ENCODE results near the gene SORBS2. TPM values are rescaled to one million over a fixed set of nuclear protein-coding genes. Genes with fewer than 3 reads are reported as not detected.

The SORBS2 gene
- total RNA-seq, 1 experiment from 2014 or later = 8.4 TPM

DNA sequence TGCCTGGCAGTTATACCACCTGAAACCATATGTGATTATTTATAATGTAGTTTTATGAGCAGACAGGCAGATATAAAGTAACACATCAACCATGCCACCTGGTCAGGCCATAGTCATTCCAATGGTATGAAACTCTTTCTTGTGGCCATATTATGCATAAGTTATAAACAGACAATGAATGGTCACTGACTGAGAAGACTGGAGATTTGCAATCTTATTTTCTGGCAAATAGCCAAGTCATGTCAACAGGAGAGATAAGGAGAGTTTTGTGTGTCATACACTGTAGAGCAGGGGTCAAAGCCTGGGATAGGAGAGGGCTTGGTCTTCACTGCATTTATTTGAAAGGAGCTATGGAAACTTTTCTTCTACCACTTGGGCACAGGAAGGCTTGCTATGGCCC lies 29.5 kb downstream of the SORBS2 start:
- in situ Hi-C loops (cut with HindIII; ENCODE audit: low pct_unique_long_range_greater_than_20kb, low sequenced_read_pairs) = no loop called here
- intact Hi-C loops (cut with micrococcal nuclease; ENCODE audit: unreplicated experiment) = no loop called here
- H3K4me1 ChIP-seq (ENCODE audit: control insufficient read depth, insufficient read depth, low read length) = no peaks in the 10 kb centered on the region
- CTCF ChIA-PET = no interaction called here
- DNase-seq (ENCODE audit: low read depth, low spot score) (no peak), ATAC-seq (no peak)
- no peak overlapping the region for H3K27ac ChIP-seq (ENCODE audit: low read length)
- H3K9me3 ChIP-seq (ENCODE audit: control insufficient read depth, insufficient read depth, low read depth, low read length) = no peaks in the 10 kb centered on the region
- TF ChIP-seq, protein P1, sequence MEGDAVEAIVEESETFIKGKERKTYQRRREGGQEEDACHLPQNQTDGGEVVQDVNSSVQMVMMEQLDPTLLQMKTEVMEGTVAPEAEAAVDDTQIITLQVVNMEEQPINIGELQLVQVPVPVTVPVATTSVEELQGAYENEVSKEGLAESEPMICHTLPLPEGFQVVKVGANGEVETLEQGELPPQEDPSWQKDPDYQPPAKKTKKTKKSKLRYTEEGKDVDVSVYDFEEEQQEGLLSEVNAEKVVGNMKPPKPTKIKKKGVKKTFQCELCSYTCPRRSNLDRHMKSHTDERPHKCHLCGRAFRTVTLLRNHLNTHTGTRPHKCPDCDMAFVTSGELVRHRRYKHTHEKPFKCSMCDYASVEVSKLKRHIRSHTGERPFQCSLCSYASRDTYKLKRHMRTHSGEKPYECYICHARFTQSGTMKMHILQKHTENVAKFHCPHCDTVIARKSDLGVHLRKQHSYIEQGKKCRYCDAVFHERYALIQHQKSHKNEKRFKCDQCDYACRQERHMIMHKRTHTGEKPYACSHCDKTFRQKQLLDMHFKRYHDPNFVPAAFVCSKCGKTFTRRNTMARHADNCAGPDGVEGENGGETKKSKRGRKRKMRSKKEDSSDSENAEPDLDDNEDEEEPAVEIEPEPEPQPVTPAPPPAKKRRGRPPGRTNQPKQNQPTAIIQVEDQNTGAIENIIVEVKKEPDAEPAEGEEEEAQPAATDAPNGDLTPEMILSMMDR (IDR thresholded peaks at IDR 0.05) = no peak
- TF ChIP-seq SIN3A (IDR thresholded peaks at IDR 0.05; ENCODE audit: borderline replicate concordance, insufficient read depth, low read depth, low read length) (no peak), POLR2AphosphoS5 (IDR thresholded peaks at IDR 0.05; ENCODE audit: low read depth, low read length) (no peak), REST (IDR thresholded peaks at IDR 0.05; ENCODE audit: insufficient read depth in 1 of 2, low read depth in 2 of 2, low read length in 1 of 2) (no peak), TCF7L2 (IDR thresholded peaks at IDR 0.05; ENCODE audit: low read depth, low read length) (no peak)
- POLR2A ChIA-PET = no interaction called here
- H3K27me3 ChIP-seq (ENCODE audit: control insufficient read depth, insufficient read depth, low read length) = no peaks in the 10 kb centered on the region
- no peaks in the 10 kb centered on the region for H3K36me3 ChIP-seq (ENCODE audit: control insufficient read depth, insufficient read depth, low read length)
- no peak overlapping the region for H3K4me3 ChIP-seq (ENCODE audit: low read depth in 2 of 2, low read length in 2 of 2)
- no TSS peak for BruUV-seq (replicated peaks)

DNA sequence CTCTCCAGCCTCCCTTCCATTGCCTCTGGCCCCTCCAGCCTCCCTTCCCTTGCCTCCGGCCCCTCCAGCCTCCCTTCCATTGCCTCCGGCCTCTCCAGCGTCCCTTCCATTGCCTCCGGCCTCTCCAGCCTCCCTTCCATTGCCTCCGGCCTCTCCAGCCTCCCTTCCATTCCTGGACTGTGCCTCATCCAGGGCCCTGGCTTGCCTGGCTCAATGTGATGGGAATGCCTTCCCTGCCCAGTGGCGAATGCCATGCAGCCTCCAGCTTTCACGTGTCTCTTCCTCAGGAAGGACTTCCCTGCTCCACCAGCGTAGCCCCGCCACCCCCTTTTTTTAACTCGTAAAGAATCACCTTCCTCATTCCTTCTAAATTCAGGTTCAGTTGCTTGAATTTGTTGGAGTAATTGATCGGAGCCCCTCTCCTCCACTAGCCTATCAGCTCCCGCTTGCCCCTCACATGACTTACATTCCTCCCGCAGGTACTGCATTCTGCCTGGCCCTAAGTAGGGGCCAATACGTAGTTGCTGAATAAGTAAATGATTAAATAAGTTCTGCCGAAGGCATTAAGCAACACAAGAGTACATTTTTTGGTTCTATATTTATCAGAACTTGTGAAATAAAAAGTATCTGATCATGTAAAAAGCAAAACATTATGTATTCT lies 30.3 kb downstream of the SORBS2 start:
- H3K4me1 ChIP-seq (ENCODE audit: control insufficient read depth, insufficient read depth, low read length) = no peaks in the 10 kb centered on the region
- H3K27me3 ChIP-seq (ENCODE audit: control insufficient read depth, insufficient read depth, low read length) = no peaks in the 10 kb centered on the region
- no peaks in the 10 kb centered on the region for H3K9me3 ChIP-seq (ENCODE audit: control insufficient read depth, insufficient read depth, low read depth, low read length)
- no TSS peak for BruUV-seq (replicated peaks)
- ATAC-seq (no peak), DNase-seq (ENCODE audit: low read depth, low spot score) (no peak)
- no peak overlapping the region for H3K4me3 ChIP-seq (ENCODE audit: low read depth in 2 of 2, low read length in 2 of 2)
- no peaks in the 10 kb centered on the region for H3K36me3 ChIP-seq (ENCODE audit: control insufficient read depth, insufficient read depth, low read length)
- no peak overlapping the region for H3K27ac ChIP-seq (ENCODE audit: low read length)
- no peak for TF ChIP-seq TCF7L2 (IDR thresholded peaks at IDR 0.05; ENCODE audit: low read depth, low read length)
- TF ChIP-seq REST (IDR thresholded peaks at IDR 0.05; ENCODE audit: insufficient read depth in 1 of 2, low read depth in 2 of 2, low read length in 1 of 2) = no peak
- no peak for TF ChIP-seq SIN3A (IDR thresholded peaks at IDR 0.05; ENCODE audit: borderline replicate concordance, insufficient read depth, low read depth, low read length)
- TF ChIP-seq, protein P1 (IDR thresholded peaks at IDR 0.05) = no peak
- in situ Hi-C loops (cut with HindIII; ENCODE audit: low pct_unique_long_range_greater_than_20kb, low sequenced_read_pairs) (no loop called here), intact Hi-C loops (cut with micrococcal nuclease; ENCODE audit: unreplicated experiment) (no loop called here)
- POLR2A ChIA-PET = no interaction called here
- CTCF ChIA-PET = no interaction called here
